PC-3 (cell line): ENCODE measurements around the gene ACSL4. TPM values are rescaled to one million over a fixed set of nuclear protein-coding genes. Genes with fewer than 3 reads are reported as not detected.

ENCODE experiments used
- ATAC-seq: fragments of 200-7000 bp; cut with Tn5 transposase; 2 replicates; pipeline ENCODE4 v1.9.1; 2020; ENCODE audit warnings: mild to moderate bottlenecking, moderate library complexity
- BruUV-seq: library from RNA; stranded (reverse); fragments of 400-500 nt; replicated peaks from 2 replicates; lab custom pipeline; 2021; lab: Mats Ljungman, UMichigan
- CTCF ChIA-PET: fragments of 300-600 bp; sonication (Branson Sonifier 250); formaldehyde crosslinking; loops from one replicate; lab custom pipeline; 2022; ENCODE audit warnings: antibody characterized with exemption; lab: Charles Lee
- POLR2A ChIA-PET: fragments of 300-600 bp; sonication (Branson Sonifier 250); formaldehyde crosslinking; loops from one replicate; lab custom pipeline; 2022; ENCODE audit warnings: antibody characterized with exemption; ENCODE audit not compliant: unreplicated experiment; lab: Charles Lee
- DNase-seq: peaks from one replicate; pipeline ENCODE4 v3.0.0-alpha.2; 2015
- H2AFZ ChIP-seq: fragments of 300-600 bp; sonication (generic); 2 replicates; pipeline ENCODE4 v1.6.0; 2016; ENCODE audit warnings: antibody characterized with exemption, low read length
- H3F3A ChIP-seq: fragments of 300-600 bp; sonication (generic); one replicate; pipeline ENCODE4 v1.6.0; 2017; ENCODE audit warnings: antibody characterized with exemption, low read length, control low read depth, mild to moderate bottlenecking; ENCODE audit not compliant: unreplicated experiment
- H3K27ac ChIP-seq: fragments of 300-600 bp; sonication (generic); 2 replicates; pipeline ENCODE4 v1.5.1; 2016; ENCODE audit warnings: mild to moderate bottlenecking, low read length
- H3K27me3 ChIP-seq: fragments of 300-600 bp; sonication (generic); 2 replicates; pipeline ENCODE4 v1.6.1; 2016; ENCODE audit warnings: low read length, mixed read lengths
- H3K36me3 ChIP-seq: fragments of 300-600 bp; sonication (generic); 2 replicates; pipeline ENCODE4 v1.6.1; 2016; ENCODE audit warnings: low read depth, mixed run types, low read length, mixed read lengths
- H3K4me1 ChIP-seq: fragments of 300-600 bp; sonication (generic); 2 replicates; pipeline ENCODE4 v1.5.1; 2016; ENCODE audit warnings: low read length; ENCODE audit not compliant: insufficient read depth
- H3K4me2 ChIP-seq: fragments of 300-600 bp; sonication (generic); 2 replicates; pipeline ENCODE4 v1.6.0; 2016; ENCODE audit warnings: low read length
- H3K4me3 ChIP-seq: fragments of 300-600 bp; sonication (generic); 2 replicates; pipeline ENCODE4 v1.5.1; 2016; ENCODE audit warnings: mild to moderate bottlenecking, low read length, mixed read lengths
- H3K79me2 ChIP-seq: fragments of 300-600 bp; sonication (generic); 2 replicates; pipeline ENCODE4 v1.6.1; 2017; ENCODE audit warnings: low read length, mixed read lengths
- H3K9ac ChIP-seq: fragments of 300-600 bp; sonication (generic); 2 replicates; pipeline ENCODE4 v1.6.0; 2016; ENCODE audit warnings: mild to moderate bottlenecking, low read length
- H3K9me2 ChIP-seq: fragments of 300-600 bp; sonication (generic); replicated peaks from 2 replicates; pipeline ENCODE4 v1.6.1; 2016; ENCODE audit warnings: mixed run types, low read length, mixed read lengths
- H3K9me3 ChIP-seq: fragments of 300-600 bp; sonication (generic); 2 replicates; pipeline ENCODE4 v1.6.1; 2016; ENCODE audit warnings: low read length, mixed read lengths
- H4K20me1 ChIP-seq: fragments of 300-600 bp; sonication (generic); 2 replicates; pipeline ENCODE4 v1.6.1; 2016; ENCODE audit warnings: low read length, mixed read lengths
- EZH2 ChIP-seq: fragments of 300-600 bp; sonication (generic); IDR thresholded peaks from one replicate; pipeline ENCODE4 v1.6.1; 2017; ENCODE audit warnings: antibody characterized with exemption, mild to moderate bottlenecking, low read length; ENCODE audit not compliant: unreplicated experiment
- EZH2phosphoT487 ChIP-seq: fragments of 300-600 bp; sonication (generic); IDR thresholded peaks from 2 replicates; pipeline ENCODE4 v1.6.1; 2018; ENCODE audit warnings: mild to moderate bottlenecking, antibody characterized with exemption, low read length, borderline replicate concordance
- intact Hi-C: fragments of 100-400 bp; cut with micrococcal nuclease; formaldehyde crosslinking; loops from 2 replicates; pipeline ENCODE4 v1.9.0; 2023
- total RNA-seq: library from RNA; depleted of rRNA; stranded (reverse); fragments of >200 nt; gene quantifications from 2 replicates; pipeline ENCODE4 v1.2.3, GENCODE V29; 2014
- TF ChIP-seq, protein P1 (sequence below): fragments of 300-600 bp; sonication (generic); conservative IDR thresholded peaks from 2 replicates; pipeline ENCODE4 v1.5.1; 2017; ENCODE audit warnings: antibody characterized with exemption, low read depth, mild to moderate bottlenecking, low read length

ACSL4 gene
- total RNA-seq, 1 experiment from 2014 or later, result 41.7 TPM

DNA sequence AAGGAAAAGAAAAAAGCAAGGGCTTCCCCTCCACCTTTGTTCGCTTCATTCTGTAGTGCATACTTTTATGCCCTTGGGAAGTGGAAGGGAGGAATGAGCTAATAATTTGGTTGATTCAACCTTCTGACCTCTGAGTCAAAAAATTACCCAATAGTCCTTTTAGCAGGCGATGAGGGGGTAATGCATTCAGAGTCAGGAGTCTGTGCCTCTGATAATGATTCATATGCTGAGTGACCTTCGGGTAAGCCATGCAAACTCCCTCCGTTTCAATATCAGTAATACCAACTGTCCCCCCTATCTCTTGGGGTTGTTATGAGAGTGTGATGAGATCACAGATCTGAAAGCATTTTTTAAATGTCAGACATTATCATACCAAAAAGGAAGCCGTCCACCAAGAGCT, 41.6 kb upstream of the ACSL4 start:
- no peak overlapping the region for H3K27ac ChIP-seq
- POLR2A ChIA-PET, result no interaction called here
- intact Hi-C loops, result no loop called here

DNA sequence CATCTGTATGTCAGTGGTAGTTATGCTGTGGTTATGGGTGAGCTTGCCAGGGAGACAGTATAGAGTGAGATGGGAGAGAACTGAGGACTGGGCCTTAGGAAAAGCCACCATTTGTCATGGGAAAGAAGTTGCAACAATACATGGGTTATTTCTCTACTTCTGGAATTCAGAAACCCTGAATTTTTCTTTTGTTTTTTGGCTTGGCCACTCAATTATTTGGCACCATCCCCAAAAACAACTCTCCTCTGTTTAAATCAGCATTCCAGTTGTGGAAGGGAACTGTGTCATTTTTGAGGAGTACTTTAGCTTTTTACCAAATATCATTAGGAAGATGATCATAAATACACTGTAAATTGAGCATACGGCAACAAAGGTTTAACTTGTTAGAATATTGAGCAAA, 41.1 kb upstream of the ACSL4 start:
- ChIA-PET POLR2A (no interaction called here), CTCF (no interaction called here)
- peak overlapping the region; percentile 39; the same call in 1 of the 2 replicates for H3K4me2 ChIP-seq
- no peaks in the 10 kb centered on the region for H3K9me2 ChIP-seq
- H3K27ac ChIP-seq, result no peak overlapping the region
- H4K20me1 ChIP-seq, result no peaks in the 10 kb centered on the region
- ATAC-seq, result no peak
- BruUV-seq, result no TSS peak
- H3K9me3 ChIP-seq, result no peaks in the 10 kb centered on the region
- H3K4me3 ChIP-seq, result no peak overlapping the region
- no peaks in the 10 kb centered on the region for H3F3A ChIP-seq
- DNase-seq, result no peak
- TF ChIP-seq, protein P1, sequence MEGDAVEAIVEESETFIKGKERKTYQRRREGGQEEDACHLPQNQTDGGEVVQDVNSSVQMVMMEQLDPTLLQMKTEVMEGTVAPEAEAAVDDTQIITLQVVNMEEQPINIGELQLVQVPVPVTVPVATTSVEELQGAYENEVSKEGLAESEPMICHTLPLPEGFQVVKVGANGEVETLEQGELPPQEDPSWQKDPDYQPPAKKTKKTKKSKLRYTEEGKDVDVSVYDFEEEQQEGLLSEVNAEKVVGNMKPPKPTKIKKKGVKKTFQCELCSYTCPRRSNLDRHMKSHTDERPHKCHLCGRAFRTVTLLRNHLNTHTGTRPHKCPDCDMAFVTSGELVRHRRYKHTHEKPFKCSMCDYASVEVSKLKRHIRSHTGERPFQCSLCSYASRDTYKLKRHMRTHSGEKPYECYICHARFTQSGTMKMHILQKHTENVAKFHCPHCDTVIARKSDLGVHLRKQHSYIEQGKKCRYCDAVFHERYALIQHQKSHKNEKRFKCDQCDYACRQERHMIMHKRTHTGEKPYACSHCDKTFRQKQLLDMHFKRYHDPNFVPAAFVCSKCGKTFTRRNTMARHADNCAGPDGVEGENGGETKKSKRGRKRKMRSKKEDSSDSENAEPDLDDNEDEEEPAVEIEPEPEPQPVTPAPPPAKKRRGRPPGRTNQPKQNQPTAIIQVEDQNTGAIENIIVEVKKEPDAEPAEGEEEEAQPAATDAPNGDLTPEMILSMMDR, result no peak
- TF ChIP-seq EZH2phosphoT487, result no peak
- TF ChIP-seq EZH2, result no peak
- H3K27me3 ChIP-seq, result no peaks in the 10 kb centered on the region
- no peak overlapping the region for H3K9ac ChIP-seq
- H2AFZ ChIP-seq, result no peak overlapping the region
- H3K79me2 ChIP-seq, result no peaks in the 10 kb centered on the region
- intact Hi-C loops, result no loop called here
- H3K4me1 ChIP-seq, result peaks cover 17% of the 10 kb centered on the region
- no peaks in the 10 kb centered on the region for H3K36me3 ChIP-seq

More for the DNA sequence above, 41.6 kb upstream of the ACSL4 start:
- H3K9me3 ChIP-seq, result no peaks in the 10 kb centered on the region
- ATAC-seq, result peak; percentile 37
- no peaks in the 10 kb centered on the region for H3K79me2 ChIP-seq
- no peak overlapping the region for H3K9ac ChIP-seq
- H3K9me2 ChIP-seq, result no peaks in the 10 kb centered on the region
- no peaks in the 10 kb centered on the region for H3K27me3 ChIP-seq
- no peak overlapping the region for H3K4me3 ChIP-seq
- no TSS peak for BruUV-seq
- TF ChIP-seq, protein P1, result no peak
- TF ChIP-seq EZH2 (no peak), EZH2phosphoT487 (no peak)
- H2AFZ ChIP-seq, result no peak overlapping the region
- H3F3A ChIP-seq, result no peaks in the 10 kb centered on the region
- no peaks in the 10 kb centered on the region for H3K36me3 ChIP-seq
- CTCF ChIA-PET, result no interaction called here
- DNase-seq, result peak; percentile 76
- H4K20me1 ChIP-seq, result no peaks in the 10 kb centered on the region
- peaks cover 17% of the 10 kb centered on the region for H3K4me1 ChIP-seq
- H3K4me2 ChIP-seq, result peak overlapping the region; percentile 39; the same call in 1 of the 2 replicates

DNA sequence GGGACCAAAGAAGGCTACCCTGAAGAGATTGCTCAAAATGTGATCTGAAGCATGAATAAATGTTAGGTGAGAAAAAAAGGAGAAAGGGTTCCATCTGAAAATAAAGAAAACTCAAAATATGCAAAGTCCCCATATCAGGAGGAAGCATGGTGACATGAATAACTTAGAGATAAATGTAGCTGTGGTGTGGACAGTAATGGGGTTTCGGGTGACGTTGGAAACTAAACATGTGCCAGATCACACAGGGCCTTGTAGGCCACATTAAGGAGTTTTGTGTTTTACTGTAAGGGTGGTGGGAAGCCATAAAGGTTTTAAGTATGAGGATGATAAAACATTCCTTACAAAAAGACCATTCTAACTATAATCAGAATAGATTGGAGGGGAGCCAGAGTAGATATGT, 40.3 kb upstream of the ACSL4 start:
- CTCF ChIA-PET, result no interaction called here
- Histone ChIP-seq H3K9me3 (no peaks in the 10 kb centered on the region), H3K36me3 (no peaks in the 10 kb centered on the region), H3K9me2 (no peaks in the 10 kb centered on the region), H2AFZ (no peak overlapping the region), H3K4me2 (no peak overlapping the region), H3K27ac (no peak overlapping the region), H3K4me1 (peaks cover 17% of the 10 kb centered on the region), H3F3A (no peaks in the 10 kb centered on the region), H4K20me1 (no peaks in the 10 kb centered on the region), H3K9ac (no peak overlapping the region), H3K27me3 (no peaks in the 10 kb centered on the region), H3K79me2 (no peaks in the 10 kb centered on the region), H3K4me3 (no peak overlapping the region)
- TF ChIP-seq, protein P1, result no peak
- no peak for TF ChIP-seq EZH2phosphoT487
- POLR2A ChIA-PET, result no interaction called here
- BruUV-seq, result no TSS peak
- intact Hi-C loops, result no loop called here
- DNase-seq, result no peak
- ATAC-seq, result no peak
